SKM-1 (cell line): ENCODE data around the gene KDM4E.
"Not testable (repeated sequence)": the region's sequence is repeated elsewhere in the genome, so short reads cannot be mapped to it uniquely, and the experiment has no call there.

Experiments used
- DNase-seq: peaks from one replicate; lab custom pipeline; 2025; ENCODE audit not compliant: unreplicated experiment; lab: John Stamatoyannopoulos, UW

KDM4E gene

DNA sequence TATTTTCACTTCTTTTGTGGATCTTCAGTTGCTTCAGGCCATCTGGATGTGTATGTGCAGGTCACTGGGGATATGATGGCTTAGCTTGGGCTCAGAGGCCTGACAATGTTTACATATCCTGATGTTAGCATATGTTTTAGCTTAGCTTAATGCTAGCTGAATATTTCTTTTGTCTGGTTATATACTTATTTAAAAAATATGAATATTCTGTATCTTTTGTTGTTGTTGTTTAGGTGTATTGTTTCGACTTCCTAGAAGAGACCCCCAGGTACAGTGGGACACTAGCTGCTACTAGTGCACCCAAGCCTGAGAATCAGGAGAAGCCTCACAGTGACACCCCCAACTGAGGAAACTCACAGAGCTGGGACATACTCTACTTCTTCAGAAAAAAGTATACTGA lies at the start of gene KDM4E:
Gene KDM4E, plus strand, starts transcription at position 301 of the 400 bp plus-strand sequence. CDS start 300 bp downstream, outside the sequence.
- no peak for DNase-seq

DNA sequence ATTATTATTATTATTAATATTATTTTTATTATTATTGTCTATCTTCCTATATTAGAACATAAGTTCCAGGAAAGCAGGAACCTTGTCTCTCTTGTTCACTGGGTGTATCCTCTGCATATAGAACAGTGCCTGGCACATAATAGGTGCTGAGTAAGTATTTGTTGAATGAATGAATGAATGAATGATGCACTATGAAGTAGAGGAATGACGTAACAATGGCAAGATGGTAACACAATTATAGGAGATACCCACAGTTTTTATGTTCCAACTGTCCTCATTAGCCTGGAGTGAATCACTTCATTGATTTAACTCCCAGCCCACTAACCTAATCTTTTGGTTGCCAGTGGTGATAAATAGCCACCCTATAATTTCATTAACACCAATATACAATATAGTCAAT lies 49.5 kb upstream of the KDM4E start:
- no peak for DNase-seq

DNA sequence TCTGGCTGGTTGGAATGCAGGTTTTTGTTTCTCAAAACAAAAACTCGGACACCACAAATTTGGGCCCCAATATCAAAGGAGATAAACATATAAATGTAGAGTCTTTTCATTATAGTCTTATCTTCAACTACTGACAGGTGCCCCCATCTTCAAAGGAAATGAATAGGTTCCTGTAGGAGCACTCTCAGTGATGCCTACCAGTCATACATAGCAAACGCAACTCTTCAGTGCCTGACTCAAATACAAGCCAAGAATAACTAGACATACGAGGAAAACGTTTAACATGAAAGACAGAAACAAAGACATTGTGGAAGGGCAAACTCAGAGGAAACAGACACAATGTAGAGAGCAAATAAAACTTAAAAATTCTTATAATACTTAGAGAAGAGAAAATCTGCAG lies 37.7 kb upstream of the KDM4E start:
- DNase-seq, result no peak

DNA sequence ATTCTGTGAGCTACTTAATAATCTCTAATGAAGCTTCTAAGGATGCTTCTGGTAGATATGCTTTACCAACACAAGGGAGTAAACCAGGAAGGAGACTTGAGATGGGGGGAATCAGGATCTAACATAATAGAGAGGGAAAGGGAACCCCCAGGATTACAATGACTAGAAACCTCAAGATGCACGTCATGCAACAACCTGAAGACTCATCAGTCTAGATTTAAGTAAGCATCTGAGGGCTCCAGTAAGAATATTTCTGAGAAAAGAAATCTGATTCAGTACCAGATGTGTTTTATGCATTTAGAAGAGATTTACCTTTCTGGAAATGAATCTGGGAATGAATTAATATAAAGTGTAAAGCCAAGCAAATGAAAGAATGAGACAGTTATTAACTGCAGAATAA lies 36.3 kb upstream of the KDM4E start:
- no peak for DNase-seq

DNA sequence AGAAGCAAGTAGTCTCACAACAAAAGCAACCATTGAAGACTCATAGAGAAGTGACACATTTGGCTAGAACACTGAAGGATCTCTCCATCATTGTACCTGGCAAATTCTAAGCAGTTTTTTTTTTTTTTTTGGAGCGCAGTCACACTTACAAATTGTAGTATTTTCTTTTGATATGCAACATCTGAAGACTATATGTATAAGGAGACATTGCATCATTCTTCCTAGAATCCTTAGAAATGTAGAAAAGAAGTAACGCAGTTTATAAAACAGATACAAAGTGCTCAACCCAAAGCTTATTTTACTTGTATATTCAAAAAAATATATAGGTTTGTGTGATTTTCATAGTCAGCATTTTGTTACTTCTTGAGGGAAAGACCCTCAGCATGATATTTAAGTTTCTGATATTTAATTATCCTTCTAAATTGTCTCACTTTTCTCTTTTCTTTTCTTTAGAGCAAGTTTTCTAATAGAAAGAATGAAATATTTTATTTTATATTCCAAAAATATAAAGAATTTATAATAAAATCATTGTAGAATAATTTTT lies 31.6 kb upstream of the KDM4E start:
- no peak for DNase-seq

DNA sequence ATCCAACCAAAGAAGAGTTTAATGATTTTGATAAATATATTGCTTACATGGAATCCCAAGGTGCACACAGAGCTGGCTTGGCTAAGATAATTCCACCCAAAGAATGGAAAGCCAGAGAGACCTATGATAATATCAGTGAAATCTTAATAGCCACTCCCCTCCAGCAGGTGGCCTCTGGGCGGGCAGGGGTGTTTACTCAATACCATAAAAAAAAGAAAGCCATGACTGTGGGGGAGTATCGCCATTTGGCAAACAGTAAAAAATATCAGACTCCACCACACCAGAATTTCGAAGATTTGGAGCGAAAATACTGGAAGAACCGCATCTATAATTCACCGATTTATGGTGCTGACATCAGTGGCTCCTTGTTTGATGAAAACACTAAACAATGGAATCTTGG lies 27.6 kb upstream of the KDM4E start:
- no peak for DNase-seq

DNA sequence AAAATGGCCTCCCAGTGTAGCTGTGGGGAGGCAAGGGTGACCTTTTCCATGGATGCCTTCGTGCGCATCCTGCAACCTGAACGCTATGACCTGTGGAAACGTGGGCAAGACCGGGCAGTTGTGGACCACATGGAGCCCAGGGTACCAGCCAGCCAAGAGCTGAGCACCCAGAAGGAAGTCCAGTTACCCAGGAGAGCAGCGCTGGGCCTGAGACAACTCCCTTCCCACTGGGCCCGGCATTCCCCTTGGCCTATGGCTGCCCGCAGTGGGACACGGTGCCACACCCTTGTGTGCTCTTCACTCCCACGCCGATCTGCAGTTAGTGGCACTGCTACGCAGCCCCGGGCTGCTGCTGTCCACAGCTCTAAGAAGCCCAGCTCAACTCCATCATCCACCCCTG lies 26.8 kb upstream of the KDM4E start:
- DNase-seq, result no peak

DNA sequence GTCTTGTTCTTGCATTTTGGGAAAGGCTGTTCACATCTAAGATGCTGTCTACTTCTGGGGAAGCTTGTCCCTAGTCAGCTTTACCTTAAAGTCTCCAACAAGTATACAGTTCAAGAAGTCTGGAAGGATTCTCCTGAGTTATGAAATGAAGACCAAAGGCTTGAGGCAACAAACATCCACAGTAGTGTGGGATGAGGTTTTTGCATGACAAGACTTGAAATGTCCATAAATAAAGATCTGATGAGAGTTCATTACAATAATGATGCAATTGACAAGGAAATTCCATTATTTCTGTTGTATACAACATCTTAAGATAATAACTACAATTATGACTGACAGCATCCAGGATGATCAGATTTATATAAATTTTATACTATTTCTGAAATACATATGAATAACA lies 21.3 kb upstream of the KDM4E start:
- no peak for DNase-seq

DNA sequence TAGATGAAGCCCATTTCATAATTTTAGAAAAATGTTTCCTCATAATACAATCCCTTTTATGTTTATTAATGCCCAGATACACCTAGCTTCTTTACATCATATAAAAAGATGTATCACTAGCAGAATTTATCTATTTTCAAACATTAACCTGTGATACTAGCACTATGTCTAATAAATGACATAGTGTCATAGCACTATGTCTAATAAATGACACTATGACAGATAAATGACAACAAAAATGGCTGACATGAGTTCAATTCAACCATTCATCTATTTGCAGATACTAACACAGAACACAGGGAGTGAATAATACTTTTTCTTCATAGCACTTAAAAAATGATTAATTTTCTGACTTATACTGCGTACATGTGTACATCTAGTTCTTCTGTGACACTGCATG lies 19.4 kb upstream of the KDM4E start:
- no peak for DNase-seq

DNA sequence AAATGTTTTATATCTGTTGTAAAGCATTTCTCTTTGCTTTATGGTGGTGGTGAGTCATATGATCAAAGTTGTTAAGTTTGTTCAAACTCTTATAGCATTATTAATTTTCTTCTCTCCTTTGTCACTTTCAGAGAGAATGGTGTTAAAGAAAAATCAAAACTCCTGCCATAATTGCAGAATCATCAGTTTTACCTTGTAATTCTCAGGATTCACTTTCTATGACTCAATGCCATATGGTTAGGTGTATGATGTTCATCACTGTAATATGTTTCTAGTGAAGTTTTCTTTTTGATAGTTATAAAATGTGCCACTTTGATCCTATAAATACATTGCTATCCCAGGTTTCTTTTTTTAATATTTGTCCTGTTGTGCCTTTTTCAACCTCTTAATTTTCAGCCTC lies 13.7 kb upstream of the KDM4E start:
- DNase-seq, result no peak

DNA sequence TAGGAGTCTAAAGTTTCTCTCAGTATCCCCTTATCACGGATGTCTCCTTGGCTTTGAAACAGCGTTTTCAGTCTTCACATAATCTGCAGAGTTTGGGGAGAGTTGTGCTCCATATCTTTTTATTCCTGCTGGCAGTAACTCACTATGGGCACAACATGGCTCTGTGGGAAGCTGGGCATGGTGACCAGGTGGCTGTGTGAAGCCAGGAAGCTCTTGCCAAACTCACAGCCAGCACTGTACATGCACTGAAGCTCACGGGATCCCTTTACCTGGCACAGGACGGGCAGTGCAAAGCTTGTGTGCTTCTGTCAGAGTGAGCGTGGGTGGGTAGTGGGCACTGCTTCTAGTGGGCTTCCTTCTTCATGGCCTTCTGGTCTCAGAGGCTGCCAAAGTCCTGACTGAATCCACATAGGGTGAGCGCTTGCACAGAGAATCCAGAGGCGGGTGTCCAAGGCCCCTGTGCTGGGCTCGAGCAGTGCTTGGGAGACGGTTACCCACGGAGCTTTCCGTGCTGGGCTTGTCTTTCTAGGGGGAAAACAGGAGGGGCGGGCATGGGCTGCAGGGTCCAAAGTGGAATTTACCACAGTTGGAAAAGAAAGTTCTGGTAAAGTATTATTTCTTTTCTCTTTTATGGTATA lies 10.8 kb upstream of the KDM4E start:
- DNase-seq, result no peak

DNA sequence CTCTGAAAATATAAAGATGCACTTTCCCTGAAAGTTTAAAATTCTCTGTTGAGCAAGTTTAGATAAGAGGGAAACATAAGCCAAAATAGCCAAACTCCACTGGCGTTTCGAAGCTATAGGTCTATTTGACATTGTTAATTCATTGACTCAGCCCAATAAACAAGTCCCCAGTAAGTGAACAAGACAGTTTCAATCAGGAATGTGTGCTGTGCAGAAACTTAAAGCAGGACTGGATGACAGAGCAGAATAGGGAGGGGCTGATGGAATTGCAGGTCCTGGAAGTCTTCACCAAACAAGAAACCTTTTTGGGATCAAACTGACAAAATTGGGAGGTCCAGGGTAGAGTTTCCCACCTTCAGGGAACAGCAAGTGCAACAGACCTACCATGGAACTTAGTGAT lies 8.9 kb upstream of the KDM4E start:
- no peak for DNase-seq

DNA sequence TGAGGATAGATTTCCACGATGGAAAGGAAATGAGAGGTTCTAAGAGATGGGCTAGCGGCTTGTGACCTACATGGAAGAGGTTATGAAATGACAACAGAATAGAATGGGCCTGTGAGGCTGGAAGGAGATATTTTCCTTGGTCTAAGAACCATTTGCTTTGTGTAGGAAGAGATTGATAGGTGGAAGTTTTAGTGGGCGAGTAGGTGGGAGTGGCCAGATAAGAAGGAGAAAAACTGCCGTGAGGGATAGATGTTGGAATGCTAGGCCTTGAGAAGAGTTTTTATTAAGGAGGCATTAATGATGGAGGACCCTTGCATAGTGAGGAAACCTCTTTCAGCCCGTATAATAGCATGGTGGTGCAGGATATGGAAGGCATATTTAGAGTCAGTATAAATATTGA lies 3.6 kb upstream of the KDM4E start:
- not testable (repeated sequence) for DNase-seq

DNA sequence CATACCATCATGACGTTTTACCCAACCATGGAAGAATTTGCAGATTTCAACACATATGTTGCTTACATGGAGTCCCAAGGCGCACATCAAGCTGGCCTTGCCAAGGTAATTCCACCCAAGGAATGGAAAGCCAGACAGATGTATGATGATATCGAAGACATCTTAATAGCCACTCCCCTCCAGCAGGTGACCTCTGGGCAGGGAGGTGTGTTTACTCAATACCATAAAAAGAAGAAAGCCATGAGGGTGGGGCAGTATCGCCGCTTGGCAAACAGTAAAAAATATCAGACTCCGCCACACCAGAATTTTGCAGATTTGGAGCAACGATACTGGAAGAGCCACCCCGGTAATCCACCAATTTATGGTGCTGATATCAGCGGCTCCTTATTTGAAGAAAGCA lies 536 bp downstream of the KDM4E start:
- not testable (repeated sequence) for DNase-seq

DNA sequence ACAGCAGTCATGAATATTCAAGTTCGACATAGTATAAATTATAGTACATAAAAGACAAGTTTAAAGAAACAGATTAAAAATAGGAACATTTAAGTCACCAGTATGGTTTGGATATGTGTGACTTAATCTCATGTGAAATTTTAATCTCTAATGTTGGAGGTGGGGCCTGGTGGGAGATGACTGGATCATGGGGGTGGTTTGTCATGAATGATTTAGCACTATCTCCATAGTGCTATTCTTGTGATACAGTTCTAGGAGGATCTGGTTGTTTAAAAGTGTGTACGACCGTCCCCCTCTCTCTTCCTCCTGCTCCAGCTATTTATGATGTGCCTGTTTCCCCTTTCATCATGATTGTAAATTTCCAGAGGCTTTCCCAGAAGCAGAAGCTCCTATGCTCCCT lies 3.3 kb downstream of the KDM4E start:
- no peak for DNase-seq

DNA sequence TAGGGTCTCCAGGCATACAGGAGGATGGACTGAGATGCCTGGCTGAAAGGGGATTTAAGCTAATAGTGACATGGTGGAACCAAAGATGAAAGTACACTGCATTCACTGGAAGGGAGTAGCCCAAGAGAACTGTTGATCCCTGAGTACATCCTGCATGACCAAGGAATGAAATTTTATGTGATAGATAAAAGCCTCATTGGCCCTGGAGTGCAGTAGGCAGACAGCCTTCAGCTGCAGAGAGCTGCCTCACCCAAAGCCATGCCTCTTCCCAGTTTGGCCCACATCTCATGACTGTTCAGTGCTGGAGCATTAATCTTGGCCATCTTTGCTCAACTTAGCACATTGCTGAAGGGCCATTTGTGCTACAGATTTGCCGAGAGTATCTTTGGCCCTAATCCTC lies 8.0 kb downstream of the KDM4E start:
- DNase-seq, result no peak

DNA sequence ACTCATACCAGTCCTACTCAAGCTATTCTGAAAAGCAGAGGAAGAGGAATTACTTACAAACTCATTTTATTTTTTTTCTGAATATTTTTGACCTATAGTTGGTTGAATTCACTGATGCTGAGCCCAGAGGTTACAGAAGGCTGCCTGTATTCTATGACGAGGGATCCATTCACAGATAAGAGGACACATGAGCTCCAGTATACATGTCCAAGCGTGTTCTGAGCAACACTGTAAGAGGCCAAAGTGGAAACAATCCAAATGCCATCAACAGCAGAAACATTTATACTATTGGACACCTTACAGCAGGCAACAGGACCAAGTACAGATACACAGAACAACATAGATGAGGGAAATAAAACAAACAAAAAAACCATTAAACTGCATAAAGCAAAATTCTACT lies 10.3 kb downstream of the KDM4E start:
- DNase-seq, result no peak

DNA sequence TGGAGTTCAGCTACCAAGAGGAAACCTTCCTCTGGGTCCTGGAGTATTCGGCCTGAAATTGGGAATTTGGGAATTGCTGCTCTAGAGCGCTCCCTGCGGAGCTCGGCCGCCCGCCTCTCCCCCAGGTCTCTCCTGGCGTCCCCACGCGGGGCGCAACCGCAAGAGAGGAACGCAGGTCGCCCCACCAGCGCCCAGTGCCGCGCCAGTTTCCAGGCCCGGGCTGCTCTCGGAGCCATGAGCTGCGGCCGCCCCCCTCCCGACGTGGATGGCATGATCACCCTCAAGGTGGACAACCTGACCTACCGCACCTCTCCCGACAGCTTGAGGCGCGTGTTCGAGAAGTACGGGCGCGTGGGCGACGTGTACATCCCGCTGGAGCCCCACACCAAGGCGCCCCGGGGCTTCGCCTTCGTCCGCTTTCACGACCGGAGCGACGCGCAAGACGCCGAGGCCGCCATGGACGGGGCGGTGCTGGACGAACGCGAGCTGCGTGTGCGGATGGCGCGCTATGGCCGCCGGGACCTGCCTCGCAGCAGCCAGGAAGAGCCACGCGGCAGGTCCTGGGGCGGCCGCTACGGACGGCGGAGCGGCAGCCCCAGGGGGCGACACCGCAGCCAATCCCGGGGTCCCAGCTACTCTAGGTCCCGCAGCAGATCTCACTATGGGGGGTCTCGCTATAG lies 12.4 kb downstream of the KDM4E start:
- DNase-seq, result not testable (repeated sequence)

DNA sequence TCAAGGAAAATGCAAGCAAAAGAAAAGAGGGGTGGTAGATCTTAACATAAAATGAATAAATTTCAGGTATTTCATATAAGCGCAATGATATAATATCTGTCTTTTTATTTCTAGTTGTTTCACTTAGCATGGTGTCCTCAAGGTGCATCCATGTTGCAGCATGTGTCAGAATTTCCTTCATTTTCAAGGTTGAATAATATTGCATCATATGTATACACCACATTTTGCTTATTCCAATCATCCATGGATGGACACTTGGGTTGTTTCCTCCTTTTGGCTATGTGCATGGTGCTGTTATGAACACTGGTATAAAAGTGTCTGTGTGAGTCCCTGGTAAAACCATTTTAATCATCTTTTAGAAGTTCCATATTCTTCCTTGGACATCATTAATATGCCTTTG lies 17.2 kb downstream of the KDM4E start:
- DNase-seq, result no peak

DNA sequence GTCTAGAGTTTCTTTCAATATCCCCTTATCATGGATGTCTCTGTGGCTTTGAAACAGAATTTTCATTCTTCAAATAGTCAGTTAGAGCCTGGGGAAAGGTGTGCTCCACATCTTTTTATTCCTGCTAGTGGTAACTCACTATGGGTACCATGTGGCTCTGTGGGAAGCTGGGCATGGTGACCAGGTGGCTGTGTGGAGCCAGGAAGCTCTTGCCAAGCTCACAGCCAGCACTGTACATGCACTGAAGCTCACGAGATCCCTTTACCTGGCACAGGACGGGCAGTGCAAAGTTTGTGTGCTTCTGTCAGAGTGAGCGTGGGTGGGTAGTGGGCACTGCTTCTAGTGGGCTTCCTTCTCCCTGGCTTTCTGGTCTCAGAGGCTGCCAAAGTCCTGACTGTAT lies 17.8 kb downstream of the KDM4E start:
- DNase-seq, result no peak

DNA sequence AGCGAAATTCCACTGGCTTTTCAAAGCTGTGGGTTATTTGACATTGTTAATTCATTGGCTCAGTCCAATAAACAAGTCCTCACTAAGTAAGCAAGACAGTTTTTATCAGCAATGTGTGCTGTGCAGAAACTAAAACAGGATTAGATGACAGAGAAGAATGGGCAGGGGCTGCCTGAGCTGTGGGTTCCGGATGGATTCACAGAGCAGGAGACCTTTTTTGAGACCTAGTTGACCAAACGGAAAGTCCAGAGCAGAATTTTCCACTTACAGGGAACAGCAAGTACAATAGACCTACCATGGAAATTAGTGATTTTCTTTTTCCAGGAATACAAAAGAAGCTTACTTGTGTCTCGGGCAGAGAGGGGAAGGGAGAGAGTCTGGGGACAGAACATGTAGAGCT lies 19.0 kb downstream of the KDM4E start:
- no peak for DNase-seq

DNA sequence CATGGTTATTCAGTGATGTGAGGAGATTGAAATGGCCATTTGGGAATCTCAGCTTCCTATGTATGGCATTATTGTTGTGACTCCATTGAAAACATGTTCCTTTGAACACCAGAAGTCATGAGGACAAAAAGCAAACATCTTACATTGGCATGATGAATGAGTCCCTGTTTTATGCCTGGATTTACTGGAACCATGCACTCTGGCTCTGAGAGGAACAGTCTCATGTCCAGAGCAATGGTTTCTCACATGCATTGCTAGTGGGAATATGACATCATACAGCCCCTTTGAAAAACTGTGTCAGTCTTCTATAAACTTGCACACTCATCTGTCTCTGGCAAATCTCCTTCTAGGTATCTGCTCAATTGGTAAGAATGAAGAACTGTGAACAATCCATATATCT lies 20.8 kb downstream of the KDM4E start:
- DNase-seq, result no peak

DNA sequence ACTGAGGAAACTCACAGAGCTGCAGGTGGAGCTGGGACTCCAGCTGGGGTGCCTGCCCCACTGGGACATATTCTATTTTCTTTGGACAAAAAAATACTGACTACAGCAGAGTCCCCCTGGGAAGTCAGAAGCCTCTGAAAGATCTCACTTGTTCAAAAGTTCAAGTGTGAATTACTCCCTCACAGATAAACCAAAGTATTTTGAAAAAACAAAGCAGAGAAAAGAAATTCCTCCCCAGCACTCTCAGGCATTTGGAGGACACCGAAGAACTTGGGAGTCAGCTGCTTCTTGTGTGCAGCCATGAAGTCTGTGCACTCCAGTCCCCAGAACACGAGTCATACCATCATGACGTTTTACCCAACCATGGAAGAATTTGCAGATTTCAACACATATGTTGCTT lies 24.1 kb downstream of the KDM4E start, which contains the start of gene KDM4F:
Gene KDM4F, plus strand, starts transcription at position 301 of the 400 bp plus-strand sequence.
- DNase-seq, result not testable (repeated sequence)
